ENCODE results near the gene PDCL3.

PDCL3 gene

GRCh38 chr2:100613719-100614118 lies 50.9 kb downstream of the PDCL3 start:
- H3K27me3 ChIP-seq (ENCODE audit: control insufficient read depth, low read length), result peaks cover 2% of the 10 kb centered on the region; the same call in 1 of the 2 replicates
- H3K9me2 ChIP-seq (replicated peaks; ENCODE audit: control insufficient read depth, low read length), result no peaks in the 10 kb centered on the region
- H3K9me3 ChIP-seq (ENCODE audit: control insufficient read depth, insufficient read depth, low read length), result no peaks in the 10 kb centered on the region
- H3K4me1 ChIP-seq (ENCODE audit: control insufficient read depth, low read length), result no peaks in the 10 kb centered on the region
- no peak overlapping the region for H3K27ac ChIP-seq (ENCODE audit: low read depth, low read length)
- H3K4me3 ChIP-seq (ENCODE audit: low read length), result no peak overlapping the region
- no peaks in the 10 kb centered on the region for H3K36me3 ChIP-seq (ENCODE audit: control insufficient read depth, low read length)
- H3K79me2 ChIP-seq (ENCODE audit: control insufficient read depth, low read length), result no peaks in the 10 kb centered on the region
- TF ChIP-seq EZH2phosphoT487 (IDR thresholded peaks at IDR 0.05; ENCODE audit: borderline replicate concordance, low read length) (no peak), CTCF (IDR thresholded peaks at IDR 0.05; ENCODE audit: low read depth, low read length, poor library complexity, severe bottlenecking) (no peak)
- H3K4me2 ChIP-seq (ENCODE audit: low read length), result no peak overlapping the region
- H3F3A ChIP-seq (ENCODE audit: control insufficient read depth, insufficient read depth), result no peaks in the 10 kb centered on the region
- no peaks in the 10 kb centered on the region for H4K20me1 ChIP-seq (ENCODE audit: control insufficient read depth, insufficient read depth, low read depth, low read length)

GRCh38 chr2:100614455-100615000 lies 51.7 kb downstream of the PDCL3 start:
- Histone ChIP-seq H3K27ac (ENCODE audit: low read depth, low read length) (no peak overlapping the region), H4K20me1 (ENCODE audit: control insufficient read depth, insufficient read depth, low read depth, low read length) (no peaks in the 10 kb centered on the region)

DNA sequence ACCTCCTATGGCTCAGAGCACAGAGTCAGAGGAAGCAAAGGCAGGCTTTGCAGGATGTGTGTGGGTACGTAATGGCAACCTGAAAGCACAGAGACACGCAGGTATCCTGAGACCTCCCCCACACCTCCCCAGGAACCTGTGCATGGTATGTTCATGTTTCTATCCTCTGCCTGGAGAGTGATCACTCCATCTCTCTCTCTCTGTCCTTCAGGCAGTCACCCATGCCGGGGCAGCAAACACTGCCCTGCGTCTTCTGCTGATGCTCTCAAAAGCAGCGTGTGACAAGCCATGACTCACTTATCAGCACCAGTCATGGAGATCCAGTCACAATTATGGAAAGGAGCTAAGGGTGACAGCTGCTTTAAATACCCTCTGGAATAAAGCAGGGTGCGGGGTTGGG lies 52.7 kb downstream of the PDCL3 start:
- no peaks in the 10 kb centered on the region for H3K36me3 ChIP-seq (ENCODE audit: control insufficient read depth, low read length)
- no peaks in the 10 kb centered on the region for H3F3A ChIP-seq (ENCODE audit: control insufficient read depth, insufficient read depth)
- no peaks in the 10 kb centered on the region for H3K9me2 ChIP-seq (replicated peaks; ENCODE audit: control insufficient read depth, low read length)
- no peaks in the 10 kb centered on the region for H4K20me1 ChIP-seq (ENCODE audit: control insufficient read depth, insufficient read depth, low read depth, low read length)
- no peak overlapping the region for H3K4me2 ChIP-seq (ENCODE audit: low read length)
- H3K4me1 ChIP-seq (ENCODE audit: control insufficient read depth, low read length), result no peaks in the 10 kb centered on the region
- H3K9me3 ChIP-seq (ENCODE audit: control insufficient read depth, insufficient read depth, low read length), result no peaks in the 10 kb centered on the region
- H3K27ac ChIP-seq (ENCODE audit: low read depth, low read length), result no peak overlapping the region
- no peak overlapping the region for H3K4me3 ChIP-seq (ENCODE audit: low read length)
- H3K27me3 ChIP-seq (ENCODE audit: control insufficient read depth, low read length), result no peaks in the 10 kb centered on the region; the same call in 1 of the 2 replicates
- no peaks in the 10 kb centered on the region for H3K79me2 ChIP-seq (ENCODE audit: control insufficient read depth, low read length)
- TF ChIP-seq CTCF (IDR thresholded peaks at IDR 0.05; ENCODE audit: low read depth, low read length, poor library complexity, severe bottlenecking) (no peak), EZH2phosphoT487 (IDR thresholded peaks at IDR 0.05; ENCODE audit: borderline replicate concordance, low read length) (no peak)

More at GRCh38 chr2:100614455-100615000, 51.7 kb downstream of the PDCL3 start:
- Histone ChIP-seq H3K27me3 (ENCODE audit: control insufficient read depth, low read length) (no peaks in the 10 kb centered on the region; the same call in 1 of the 2 replicates), H3K4me2 (ENCODE audit: low read length) (no peak overlapping the region), H3K79me2 (ENCODE audit: control insufficient read depth, low read length) (no peaks in the 10 kb centered on the region), H3F3A (ENCODE audit: control insufficient read depth, insufficient read depth) (no peaks in the 10 kb centered on the region), H3K4me1 (ENCODE audit: control insufficient read depth, low read length) (no peaks in the 10 kb centered on the region), H3K9me3 (ENCODE audit: control insufficient read depth, insufficient read depth, low read length) (no peaks in the 10 kb centered on the region), H3K9me2 (replicated peaks; ENCODE audit: control insufficient read depth, low read length) (no peaks in the 10 kb centered on the region), H3K36me3 (ENCODE audit: control insufficient read depth, low read length) (no peaks in the 10 kb centered on the region), H3K4me3 (ENCODE audit: low read length) (no peak overlapping the region)
- no peak for TF ChIP-seq CTCF (IDR thresholded peaks at IDR 0.05; ENCODE audit: low read depth, low read length, poor library complexity, severe bottlenecking)
- TF ChIP-seq EZH2phosphoT487 (IDR thresholded peaks at IDR 0.05; ENCODE audit: borderline replicate concordance, low read length), result no peak

Data from DOHH2 (cell line).